ENCODE results near the gene ZNF839. TPM values are rescaled to one million over a fixed set of nuclear protein-coding genes. Genes with fewer than 3 reads are reported as not detected.

The ZNF839 gene
- polyA plus RNA-seq, 3 donors: 0.47 to 17.0 (median 1.7) TPM

GRCh38 chr14:102370305-102370809 lies 50.8 kb downstream of the ZNF839 start:
- H3K9me3 ChIP-seq (replicated peaks in 1 of 2; ENCODE audit: control insufficient read depth in 1 of 2, insufficient read depth in 1 of 2, low read length in 2 of 2): no peaks in the 10 kb centered on the region
- Mint-ChIP-seq H3K36me3 (peaks cover 10 to 12% of the 10 kb centered on the region in 2 donors), H3K4me3 (peak overlapping the region; percentile 56 to 82), H3K27ac (peak overlapping the region; percentile 94 to 99 (median 98)), H3K9me3 (no peaks in the 10 kb centered on the region), H3K4me1 (peaks cover 36% of the 10 kb centered on the region), H3K27me3 (ENCODE audit: low read depth in 3 of 3) (no peaks in the 10 kb centered on the region)
- peaks cover 25 to 30% of the 10 kb centered on the region in 2 donors for H3K4me1 ChIP-seq (ENCODE audit: control insufficient read depth in 1 of 2, insufficient read depth in 2 of 2, low read length in 2 of 2)
- H3K36me3 ChIP-seq (replicated peaks in 1 of 2; ENCODE audit: control insufficient read depth in 1 of 2, insufficient read depth in 2 of 2, low read length in 2 of 2): no peaks in the 10 kb centered on the region
- peaks cover 38% of the 10 kb centered on the region for H3K79me2 ChIP-seq (ENCODE audit: insufficient read depth, low read length)
- DNase-seq: peak; percentile 81 to 94 (median 87)
- H3K4me2 ChIP-seq (replicated peaks; ENCODE audit: extremely low read depth, low read length, poor library complexity, severe bottlenecking): peak overlapping the region; percentile 39
- peak overlapping the region; percentile 85 to 91 for H3K27ac ChIP-seq (ENCODE audit: low read depth in 1 of 2, low read length in 2 of 2)
- 3% methylated on average over 7 of the region's 11 CpGs for WGBS (ENCODE audit: insufficient coverage)
- H3K27me3 ChIP-seq (ENCODE audit: control insufficient read depth in 2 of 2, insufficient read depth in 2 of 2, low read length in 2 of 2): no peaks in the 10 kb centered on the region
- peak overlapping the region; percentile 23 for H3K9ac ChIP-seq (ENCODE audit: insufficient read depth, low read length, poor library complexity, severe bottlenecking)
- H4K20me1 ChIP-seq (ENCODE audit: insufficient read depth, low read length): no peaks in the 10 kb centered on the region
- no peak for TF ChIP-seq CTCF (IDR thresholded peaks at IDR 0.05)
- H3K4me3 ChIP-seq (replicated peaks in 1 of 3; ENCODE audit: low read depth in 2 of 3, low read length in 3 of 3): peak overlapping the region in 1 of 3 experiments; percentile 39
- H2AFZ ChIP-seq (ENCODE audit: insufficient read depth, low read depth, low read length, poor library complexity, severe bottlenecking): peak overlapping the region; percentile 65
- intact Hi-C loops (cut with micrococcal nuclease): no loop called here

- H3K36me3 ChIP-seq (replicated peaks in 1 of 2; ENCODE audit: control insufficient read depth in 1 of 2, insufficient read depth in 2 of 2, low read length in 2 of 2): peaks cover under 1% of the 10 kb centered on the region in 2 donors
- H3K4me3 Mint-ChIP-seq: no peak overlapping the region
- H3K4me1 Mint-ChIP-seq: peaks cover 36% of the 10 kb centered on the region
- TF ChIP-seq CTCF (IDR thresholded peaks at IDR 0.05): no peak
- no peak overlapping the region for H3K4me2 ChIP-seq (replicated peaks; ENCODE audit: extremely low read depth, low read length, poor library complexity, severe bottlenecking)
- 95% methylated on average over 2 of the region's 4 CpGs for WGBS (ENCODE audit: insufficient coverage)
- H3K27me3 Mint-ChIP-seq (ENCODE audit: low read depth in 3 of 3): no peaks in the 10 kb centered on the region
- H3K9me3 Mint-ChIP-seq: no peaks in the 10 kb centered on the region
- peak overlapping the region; percentile 85 to 91 for H3K27ac ChIP-seq (ENCODE audit: low read depth in 1 of 2, low read length in 2 of 2)
- peak overlapping the region; percentile 94 to 99 (median 98) for H3K27ac Mint-ChIP-seq
- H4K20me1 ChIP-seq (ENCODE audit: insufficient read depth, low read length): no peaks in the 10 kb centered on the region
- H3K36me3 Mint-ChIP-seq: peaks cover 8 to 16% of the 10 kb centered on the region in 2 donors
- no peaks in the 10 kb centered on the region for H3K9me3 ChIP-seq (replicated peaks in 1 of 2; ENCODE audit: control insufficient read depth in 1 of 2, insufficient read depth in 1 of 2, low read length in 2 of 2)
- H3K4me1 ChIP-seq (ENCODE audit: control insufficient read depth in 1 of 2, insufficient read depth in 2 of 2, low read length in 2 of 2): peaks cover 25 to 30% of the 10 kb centered on the region in 2 donors
- H3K79me2 ChIP-seq (ENCODE audit: insufficient read depth, low read length): peaks cover 31% of the 10 kb centered on the region
- intact Hi-C loops (cut with micrococcal nuclease): no loop called here
- H3K27me3 ChIP-seq (ENCODE audit: control insufficient read depth in 2 of 2, insufficient read depth in 2 of 2, low read length in 2 of 2): no peaks in the 10 kb centered on the region
- no peak overlapping the region for H3K4me3 ChIP-seq (replicated peaks in 1 of 3; ENCODE audit: low read depth in 2 of 3, low read length in 3 of 3)
- no peak overlapping the region for H3K9ac ChIP-seq (ENCODE audit: insufficient read depth, low read length, poor library complexity, severe bottlenecking)
- no peak for DNase-seq
- peak overlapping the region; percentile 65 for H2AFZ ChIP-seq (ENCODE audit: insufficient read depth, low read depth, low read length, poor library complexity, severe bottlenecking)
These were observed 51.8 kb downstream of the ZNF839 start for GRCh38 chr14:102371361-102371760.

Data from CD14-positive monocyte (primary cell).